ENCODE data around the gene ADGRG3.
"Not testable (repeated sequence)": the region's sequence is repeated elsewhere in the genome, so short reads cannot be mapped to it uniquely, and the experiment has no call there.

ADGRG3 gene

GRCh38 chr16:57722210-57722499 is 54.0 kb downstream of the ADGRG3 start:
- no peak for DNase-seq

GRCh38 chr16:57722651-57723050 is 54.5 kb downstream of the ADGRG3 start:
- no peak for DNase-seq

- DNase-seq, result no peak
Observed at GRCh38 chr16:57723170-57723569, 55.1 kb downstream of the ADGRG3 start.

- no peak for DNase-seq
Observed at GRCh38 chr16:57724531-57724930, 56.4 kb downstream of the ADGRG3 start.

GRCh38 chr16:57725151-57725550 is 57.0 kb downstream of the ADGRG3 start:
- no peak for DNase-seq

GRCh38 chr16:57725554-57725953 is 57.4 kb downstream of the ADGRG3 start:
- no peak for DNase-seq

GRCh38 chr16:57725976-57726375 is 57.9 kb downstream of the ADGRG3 start:
- no peak for DNase-seq

- DNase-seq, result no peak
Observed at GRCh38 chr16:57726433-57726947, 58.4 kb downstream of the ADGRG3 start.

- no peak for DNase-seq
Observed at GRCh38 chr16:57727610-57728009, 59.5 kb downstream of the ADGRG3 start.

- no peak for DNase-seq
Observed at GRCh38 chr16:57728336-57729181, 60.5 kb downstream of the ADGRG3 start.

- no peak for DNase-seq
Observed at GRCh38 chr16:57729182-57729484, 61.0 kb downstream of the ADGRG3 start.

- DNase-seq, result not testable (repeated sequence)
Observed at GRCh38 chr16:57729852-57730251, 61.7 kb downstream of the ADGRG3 start.

GRCh38 chr16:57730771-57731730 is 62.9 kb downstream of the ADGRG3 start:
- no peak for DNase-seq

- DNase-seq, result no peak
Observed at GRCh38 chr16:57732037-57732436, 63.9 kb downstream of the ADGRG3 start.

GRCh38 chr16:57732714-57733113 is 64.6 kb downstream of the ADGRG3 start:
- DNase-seq, result no peak

- DNase-seq, result no peak
Observed at GRCh38 chr16:57734308-57734924, 66.3 kb downstream of the ADGRG3 start.

GRCh38 chr16:57734925-57735754 is 67.0 kb downstream of the ADGRG3 start:
- peak; percentile 98 for DNase-seq

GRCh38 chr16:57735755-57736418 is 67.8 kb downstream of the ADGRG3 start, which contains the start of gene KATNB1:
Gene KATNB1 (plus strand): TSS chr16:57735770. CDS start chr16:57737244, 1,474 bp downstream.
- no peak for DNase-seq

- DNase-seq, result peak; percentile 71
Observed at GRCh38 chr16:57736419-57737351, 68.6 kb downstream of the ADGRG3 start.

- no peak for DNase-seq
Observed at GRCh38 chr16:57738844-57739243, 70.7 kb downstream of the ADGRG3 start.

Measured in activated CD8-positive, alpha-beta memory T cell treated with anti-CD3 and anti-CD28 coated beads for 24 hours (primary cell).